Vagina (tissue), 2 donors: ENCODE results near the gene CFAP45.

Experiments
- POLR2A ChIP-seq, 2 donors: fragments of 450-650 bp; IDR thresholded peaks; one replicate each; pipeline ENCODE4 v1.6.1; 2017; ENCODE audit warnings: antibody characterized with exemption in 2 of 2, mild to moderate bottlenecking in 2 of 2, moderate library complexity in 2 of 2
- TF ChIP-seq, protein P1 (sequence below), 3 experiments: fragments of 450-650 bp in 2 of 3; fragments of 200-600 bp in 1 of 3; sonication (generic) in 1 of 3; IDR thresholded peaks; one replicate each; pipeline ENCODE4 v1.5.1; 2017 to 2019; ENCODE audit warnings: antibody characterized with exemption in 3 of 3, mild to moderate bottlenecking in 2 of 3, moderate library complexity in 2 of 3

DNA sequence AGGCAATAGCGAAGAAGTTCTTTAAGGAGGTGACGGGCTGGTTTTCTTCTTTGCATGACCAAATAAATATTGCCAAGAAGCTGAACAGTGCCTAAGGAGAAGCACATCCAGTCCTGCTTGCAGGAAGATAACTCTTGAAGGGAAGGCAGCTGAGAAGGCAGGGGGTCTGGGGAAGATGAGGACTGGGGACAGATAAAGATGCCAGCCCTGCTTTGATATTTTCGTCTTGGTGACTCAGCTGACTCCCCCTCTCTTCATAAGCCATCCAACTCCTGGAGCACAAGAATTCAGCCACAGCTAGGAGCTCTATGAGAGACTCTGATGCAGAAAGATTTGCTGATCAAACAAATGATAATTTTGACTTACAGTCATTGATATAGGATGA is 3.4 kb downstream of the CFAP45 start:
- TF ChIP-seq, protein P1, sequence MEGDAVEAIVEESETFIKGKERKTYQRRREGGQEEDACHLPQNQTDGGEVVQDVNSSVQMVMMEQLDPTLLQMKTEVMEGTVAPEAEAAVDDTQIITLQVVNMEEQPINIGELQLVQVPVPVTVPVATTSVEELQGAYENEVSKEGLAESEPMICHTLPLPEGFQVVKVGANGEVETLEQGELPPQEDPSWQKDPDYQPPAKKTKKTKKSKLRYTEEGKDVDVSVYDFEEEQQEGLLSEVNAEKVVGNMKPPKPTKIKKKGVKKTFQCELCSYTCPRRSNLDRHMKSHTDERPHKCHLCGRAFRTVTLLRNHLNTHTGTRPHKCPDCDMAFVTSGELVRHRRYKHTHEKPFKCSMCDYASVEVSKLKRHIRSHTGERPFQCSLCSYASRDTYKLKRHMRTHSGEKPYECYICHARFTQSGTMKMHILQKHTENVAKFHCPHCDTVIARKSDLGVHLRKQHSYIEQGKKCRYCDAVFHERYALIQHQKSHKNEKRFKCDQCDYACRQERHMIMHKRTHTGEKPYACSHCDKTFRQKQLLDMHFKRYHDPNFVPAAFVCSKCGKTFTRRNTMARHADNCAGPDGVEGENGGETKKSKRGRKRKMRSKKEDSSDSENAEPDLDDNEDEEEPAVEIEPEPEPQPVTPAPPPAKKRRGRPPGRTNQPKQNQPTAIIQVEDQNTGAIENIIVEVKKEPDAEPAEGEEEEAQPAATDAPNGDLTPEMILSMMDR (IDR thresholded peaks at IDR 0.05), result no peak
- no peak for TF ChIP-seq POLR2A (IDR thresholded peaks at IDR 0.05)
